Ishikawa (cell line): Measurements from ENCODE around the gene FBXO31.

Experiments used
- CREB1 ChIP-seq: IDR thresholded peaks from 2 replicates; pipeline ENCODE4 v1.6.1; 2012; ENCODE audit warnings: low read depth
- EGR1 ChIP-seq: IDR thresholded peaks from 2 replicates; pipeline ENCODE4 v1.6.1; 2012
- EP300 ChIP-seq: IDR thresholded peaks from 2 replicates; pipeline ENCODE4 v1.6.1; 2012; ENCODE audit warnings: borderline replicate concordance
- NFIC ChIP-seq: IDR thresholded peaks from 2 replicates; pipeline ENCODE4 v1.6.1; 2012
- RAD21 ChIP-seq: IDR thresholded peaks from 2 replicates; pipeline ENCODE4 v1.6.1; 2012; ENCODE audit warnings: low read depth
- REST ChIP-seq: IDR thresholded peaks from 2 replicates; pipeline ENCODE4 v1.6.1; 2012; ENCODE audit warnings: low read depth, mild to moderate bottlenecking
- TAF1 ChIP-seq: IDR thresholded peaks from 2 replicates; pipeline ENCODE4 v1.6.1; 2012; ENCODE audit warnings: low read depth, mild to moderate bottlenecking
- TCF12 ChIP-seq: IDR thresholded peaks from 2 replicates; pipeline ENCODE4 v1.6.1; 2012; ENCODE audit warnings: low read depth
- YY1 ChIP-seq: IDR thresholded peaks from 2 replicates; pipeline ENCODE4 v1.6.1; 2012; ENCODE audit warnings: low read depth
- ZBTB7A ChIP-seq: IDR thresholded peaks from 2 replicates; pipeline ENCODE4 v1.6.1; 2012; ENCODE audit warnings: low read depth
- TF ChIP-seq, protein P1 (sequence below): IDR thresholded peaks from 2 replicates; pipeline ENCODE4 v1.6.1; 2012

DNA sequence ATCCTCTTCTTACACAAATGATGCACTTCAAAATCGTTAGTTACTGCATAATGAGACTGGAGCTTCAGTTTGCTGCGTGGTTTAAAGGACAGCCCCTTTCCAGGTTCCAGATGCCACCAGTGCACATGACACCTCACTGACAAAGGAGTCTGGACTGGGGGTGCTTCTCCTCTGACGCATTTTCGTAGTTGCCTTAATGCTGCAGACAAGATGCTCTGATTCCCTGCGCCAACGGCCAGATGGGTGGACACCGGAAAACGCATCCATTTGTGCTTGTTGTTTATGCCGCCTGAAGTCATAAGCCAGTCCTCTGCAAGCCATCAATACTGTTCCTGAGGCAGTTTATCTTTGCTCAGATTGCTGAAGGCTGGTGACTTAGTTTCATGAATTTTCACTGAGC, 16.0 kb downstream of the FBXO31 start:
- TF ChIP-seq TAF1 = no peak
- no peak for TF ChIP-seq CREB1
- TF ChIP-seq, protein P1, sequence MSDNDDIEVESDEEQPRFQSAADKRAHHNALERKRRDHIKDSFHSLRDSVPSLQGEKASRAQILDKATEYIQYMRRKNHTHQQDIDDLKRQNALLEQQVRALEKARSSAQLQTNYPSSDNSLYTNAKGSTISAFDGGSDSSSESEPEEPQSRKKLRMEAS = no peak
- TF ChIP-seq ZBTB7A = no peak
- no peak for TF ChIP-seq EP300
- TF ChIP-seq RAD21 = no peak
- TF ChIP-seq EGR1 = no peak
- TF ChIP-seq REST = no peak
- TF ChIP-seq YY1 = no peak
- TF ChIP-seq NFIC = no peak
- TF ChIP-seq TCF12 = no peak
